ENCODE results near the gene NECAB3. TPM values are rescaled to one million over a fixed set of nuclear protein-coding genes. Genes with fewer than 3 reads are reported as not detected.

The NECAB3 gene
- total RNA-seq, 4 donors from 2014 or later: 18.1 to 38.6 (median 28.2) TPM

DNA sequence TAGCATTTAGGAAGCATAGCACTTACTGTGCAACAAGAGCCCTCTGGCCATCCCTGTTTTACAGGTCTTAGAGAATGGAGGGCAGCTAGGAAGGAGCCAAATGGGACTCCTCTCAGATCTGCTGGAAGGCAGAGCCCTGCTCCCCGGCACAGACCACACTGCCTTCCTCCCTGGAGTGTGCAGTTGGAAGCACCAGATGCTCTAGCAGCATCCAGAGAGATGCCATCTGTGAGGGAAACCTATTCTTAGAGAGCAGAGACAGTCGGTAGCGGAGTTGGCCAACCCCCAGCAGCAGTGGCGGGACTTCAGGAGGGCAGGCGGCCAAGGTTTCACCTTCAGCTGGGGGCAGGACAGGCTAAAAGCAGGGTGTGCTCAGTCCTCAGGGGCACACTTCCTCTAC is 28.6 kb upstream of the NECAB3 start:
- TF ChIP-seq CTCF (IDR thresholded peaks at IDR 0.05; ENCODE audit: low read depth): no peak

GRCh38 chr20:33701629-33702450 is 27.6 kb upstream of the NECAB3 start:
- no peak for TF ChIP-seq CTCF (IDR thresholded peaks at IDR 0.05; ENCODE audit: low read depth)

GRCh38 chr20:33697129-33697528 is 22.9 kb upstream of the NECAB3 start:
- no peak for TF ChIP-seq CTCF (IDR thresholded peaks at IDR 0.05; ENCODE audit: low read depth)

DNA sequence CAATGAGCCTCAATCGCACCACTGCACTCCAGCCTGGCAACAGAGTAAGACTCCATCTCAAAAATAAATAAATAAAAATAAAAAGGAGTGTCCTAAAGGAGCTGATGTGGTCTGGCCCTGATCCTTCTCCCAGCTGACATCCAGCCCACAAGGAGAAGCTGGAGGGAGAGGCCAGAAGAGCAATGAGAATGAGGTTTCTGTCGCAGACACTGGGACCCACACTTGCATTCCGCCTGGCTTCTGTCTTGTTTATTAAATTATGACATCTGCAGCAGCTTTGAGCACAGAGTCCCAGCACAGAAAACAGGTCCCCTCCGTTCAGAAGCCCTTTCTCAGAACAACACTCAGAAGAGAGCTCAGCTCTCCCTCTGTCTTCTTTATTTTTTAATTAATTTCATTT is 22.2 kb upstream of the NECAB3 start:
- TF ChIP-seq CTCF (IDR thresholded peaks at IDR 0.05; ENCODE audit: low read depth): no peak

- TF ChIP-seq CTCF (IDR thresholded peaks at IDR 0.05; ENCODE audit: low read depth): no peak
Observed at GRCh38 chr20:33694639-33695012, 20.4 kb upstream of the NECAB3 start.

DNA sequence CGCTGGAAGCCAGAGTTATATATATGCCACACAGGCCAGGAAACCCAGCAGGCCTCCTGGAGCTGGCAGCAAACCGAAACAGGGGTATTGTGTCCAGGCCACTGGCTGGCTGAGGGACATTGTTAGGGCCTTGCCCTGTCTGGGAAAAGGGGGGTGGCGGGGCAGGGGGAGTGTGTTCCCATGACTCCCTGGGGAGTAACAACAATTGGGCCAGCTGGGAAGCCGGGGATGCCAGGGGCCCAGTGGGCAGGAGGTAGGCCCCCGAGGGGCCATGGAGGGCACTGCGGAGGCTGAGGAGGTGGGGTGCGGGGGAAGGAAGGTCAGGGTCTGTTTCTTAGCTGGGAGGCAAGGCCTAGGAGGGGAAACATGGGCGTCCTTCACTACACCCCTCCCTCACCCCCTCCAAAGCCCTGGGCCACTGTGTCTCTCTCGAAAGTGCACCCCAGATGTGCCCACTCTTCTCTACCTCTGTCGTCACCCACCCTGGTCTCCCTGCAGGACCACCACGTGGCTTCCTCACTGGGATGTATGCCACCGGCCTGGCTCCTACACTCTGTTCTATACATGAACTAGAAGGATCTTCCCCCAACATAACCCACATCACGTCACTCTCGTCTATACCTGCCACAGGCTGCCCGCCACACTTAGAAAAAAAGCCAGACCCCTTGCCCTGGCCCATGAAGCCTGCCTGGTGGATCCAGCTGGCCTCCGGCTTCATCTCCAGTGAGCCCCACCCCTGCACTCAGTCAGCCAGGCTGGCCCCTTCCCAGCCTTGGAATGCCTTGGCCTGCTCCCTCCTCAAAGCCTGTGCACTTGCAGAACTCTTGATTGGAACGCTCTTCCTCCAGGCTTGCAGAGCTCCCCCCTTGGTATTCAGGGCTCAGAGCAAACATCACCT is 19.8 kb upstream of the NECAB3 start:
- TF ChIP-seq CTCF (IDR thresholded peaks at IDR 0.05; ENCODE audit: low read depth): no peak

DNA sequence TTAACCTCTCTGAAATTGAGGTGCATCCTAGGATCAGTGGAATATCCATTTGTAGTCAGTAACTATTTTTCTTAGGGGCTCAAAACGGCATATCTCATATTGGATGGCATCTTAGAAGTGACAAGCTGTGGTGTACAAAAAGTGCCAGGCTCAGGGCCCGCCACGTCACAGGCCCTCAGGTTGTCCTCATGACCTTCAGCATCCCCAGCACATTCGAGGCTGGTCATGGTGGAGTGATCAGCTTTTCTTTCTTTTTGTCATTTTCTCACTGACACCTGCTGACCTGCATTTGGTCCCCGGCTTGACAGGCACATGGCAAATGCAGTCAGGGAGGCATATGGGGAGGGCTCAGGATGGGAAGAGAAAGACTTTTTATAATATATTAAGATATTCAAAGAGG is 19.1 kb upstream of the NECAB3 start:
- TF ChIP-seq CTCF (IDR thresholded peaks at IDR 0.05; ENCODE audit: low read depth): no peak
